ENCODE results near the gene ZFAND3.
"Not testable (repeated sequence)": the region's sequence is repeated elsewhere in the genome, so short reads cannot be mapped to it uniquely, and the experiment has no call there.

Gene ZFAND3

GRCh38 chr6:37940074-37940847 is 120.7 kb downstream of the ZFAND3 start:
- no peak for DNase-seq

GRCh38 chr6:37941871-37942270 is 122.3 kb downstream of the ZFAND3 start:
- no peak for DNase-seq

DNA sequence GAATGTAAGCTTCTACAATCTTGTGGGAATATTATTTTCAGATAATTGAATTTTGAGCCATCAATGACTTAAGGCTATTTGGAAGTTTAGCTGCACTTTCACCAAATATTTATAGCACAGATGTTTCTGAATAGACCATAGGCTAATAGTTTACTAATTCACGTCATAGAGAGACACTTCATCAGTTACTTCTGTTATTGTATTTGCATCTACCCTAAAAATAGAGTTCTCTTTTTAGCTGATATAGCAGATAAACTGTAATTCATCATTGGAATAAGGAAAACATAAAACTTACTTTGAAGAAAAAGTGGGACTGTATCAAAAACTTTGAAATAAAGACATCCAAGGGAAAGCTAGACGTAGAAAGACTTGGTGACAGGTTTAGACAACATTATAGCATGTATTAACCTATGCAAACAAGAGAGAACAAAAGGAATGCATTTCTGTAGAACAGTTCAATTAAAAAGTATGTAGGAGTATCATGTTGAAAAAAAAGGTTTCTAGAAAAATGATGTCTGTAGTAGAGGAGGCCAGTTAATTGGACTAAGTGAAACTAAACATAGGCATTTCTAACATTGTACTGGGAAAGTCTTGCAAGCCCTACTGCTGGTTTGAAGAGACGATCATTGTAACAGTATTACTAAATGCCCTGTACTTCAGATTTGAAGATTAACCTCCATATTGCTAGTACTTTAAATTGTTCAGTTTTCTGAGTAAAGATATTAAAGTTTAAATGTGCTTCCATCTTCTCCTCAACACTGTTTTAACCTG is 123.3 kb downstream of the ZFAND3 start:
- DNase-seq, result no peak

DNA sequence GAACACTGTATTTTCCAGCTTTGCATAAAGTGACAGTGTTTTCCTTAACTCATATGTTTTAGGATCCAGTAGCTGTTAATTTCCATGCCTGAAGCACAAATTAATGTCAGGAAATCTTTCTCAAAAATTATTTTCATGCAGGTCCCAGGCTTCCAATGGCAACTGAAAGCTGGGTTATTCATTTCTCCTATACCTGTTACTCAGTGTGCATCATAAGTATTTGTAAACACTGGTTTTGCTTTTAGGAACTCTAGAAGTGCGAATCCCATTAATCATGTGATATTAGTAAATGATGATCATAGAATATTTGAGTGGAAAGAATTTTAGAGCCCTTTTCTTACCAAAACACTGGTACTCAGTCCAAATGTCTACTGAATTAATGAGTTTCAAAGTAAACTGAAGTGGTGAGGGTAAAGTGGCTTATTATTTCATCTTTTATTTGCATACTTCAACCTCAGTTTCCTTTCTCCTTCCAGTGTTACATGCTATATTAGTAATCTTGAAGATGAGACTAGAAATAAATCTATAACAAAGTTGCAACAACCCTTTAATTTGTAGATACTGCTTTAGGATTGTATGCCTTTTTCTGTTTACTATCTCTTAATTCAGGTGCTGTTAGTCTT is 124.0 kb downstream of the ZFAND3 start:
- DNase-seq, result peak; percentile 10

DNA sequence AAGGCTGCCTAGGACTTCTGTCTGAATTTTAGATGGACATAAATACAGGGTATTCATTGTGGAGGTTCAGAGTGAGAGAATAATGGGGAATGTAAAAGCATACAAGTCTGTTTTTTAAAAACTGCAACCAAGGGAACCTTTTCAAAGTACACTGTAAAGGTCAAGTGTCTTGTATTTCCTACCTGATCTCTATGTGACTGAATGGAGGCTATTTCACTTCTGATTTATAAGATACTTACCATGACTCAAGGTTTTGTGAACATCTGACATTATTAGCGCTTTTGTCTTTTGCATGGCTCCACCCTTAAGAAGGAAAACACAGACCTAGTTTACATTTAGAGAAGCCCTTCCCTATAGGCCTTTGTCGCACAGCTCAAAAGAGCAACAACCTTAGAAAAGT is 126.5 kb downstream of the ZFAND3 start:
- no peak for DNase-seq

DNA sequence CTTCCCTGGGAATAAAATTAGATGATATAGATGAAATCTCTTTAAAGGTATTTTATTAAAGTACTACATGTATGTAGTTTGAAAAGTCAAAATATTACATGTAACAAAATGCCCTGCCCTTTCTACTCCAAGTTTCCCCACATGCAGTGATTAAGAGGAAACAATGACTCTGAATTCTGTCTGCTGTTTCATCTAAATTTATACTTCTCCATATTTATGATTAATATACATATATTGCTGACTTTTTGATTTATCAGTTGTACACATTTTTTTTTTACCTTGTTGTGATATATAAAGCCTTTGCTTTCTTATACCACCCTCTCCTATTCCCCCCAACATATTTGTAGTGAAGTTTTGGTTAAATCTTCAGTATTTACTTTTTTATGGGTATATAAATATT is 127.9 kb downstream of the ZFAND3 start:
- no peak for DNase-seq

DNA sequence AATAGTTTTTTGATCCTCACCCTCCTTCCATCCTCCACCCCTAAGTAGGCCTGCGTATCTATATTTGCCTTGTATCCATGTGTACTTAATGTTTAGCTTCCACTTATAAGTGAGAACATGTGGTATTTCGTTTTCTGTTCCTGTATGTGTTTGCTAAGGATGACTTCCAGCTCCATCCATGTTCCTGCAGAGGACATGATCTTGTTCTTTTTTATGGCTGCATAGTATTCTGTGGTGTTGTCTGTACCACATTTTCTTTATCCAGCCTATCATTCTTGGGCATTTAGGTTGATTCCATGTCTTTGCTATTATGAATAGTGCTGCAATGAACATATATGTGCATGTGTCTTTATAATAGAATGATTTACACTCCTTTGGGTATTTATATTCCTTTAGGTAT is 129.1 kb downstream of the ZFAND3 start:
- DNase-seq, result not testable (repeated sequence)

- DNase-seq, result no peak
These were observed 132.5 kb downstream of the ZFAND3 start for GRCh38 chr6:37952027-37952426.

- no peak for DNase-seq
These were observed 135.3 kb downstream of the ZFAND3 start for GRCh38 chr6:37954791-37955190.

DNA sequence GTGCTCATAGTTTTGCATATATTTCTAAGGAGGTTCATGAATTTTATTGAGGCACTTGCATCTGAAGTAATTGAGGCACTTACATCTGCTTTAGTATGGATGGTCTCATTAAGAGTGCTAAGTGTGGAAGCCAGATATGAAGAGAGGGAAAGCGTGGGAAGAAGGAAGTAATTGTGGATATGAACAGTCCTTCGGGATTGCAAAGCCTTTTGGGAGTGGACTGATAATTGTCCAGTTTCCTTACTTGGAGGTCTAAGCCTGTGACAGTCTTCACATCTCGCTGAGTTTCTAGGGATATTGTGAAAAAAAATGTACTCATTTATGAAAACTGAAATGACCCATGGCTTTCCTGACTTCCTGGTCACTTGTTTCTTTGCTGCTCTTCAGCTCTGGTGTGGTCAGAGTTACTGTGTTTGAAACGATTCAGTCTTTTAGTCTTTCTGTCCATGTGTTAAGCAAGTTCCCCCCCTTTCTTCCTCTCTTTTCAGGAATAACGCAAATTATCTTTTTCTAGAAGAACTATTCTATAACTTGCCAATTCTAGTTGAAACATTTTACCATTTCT is 137.3 kb downstream of the ZFAND3 start:
- no peak for DNase-seq

DNA sequence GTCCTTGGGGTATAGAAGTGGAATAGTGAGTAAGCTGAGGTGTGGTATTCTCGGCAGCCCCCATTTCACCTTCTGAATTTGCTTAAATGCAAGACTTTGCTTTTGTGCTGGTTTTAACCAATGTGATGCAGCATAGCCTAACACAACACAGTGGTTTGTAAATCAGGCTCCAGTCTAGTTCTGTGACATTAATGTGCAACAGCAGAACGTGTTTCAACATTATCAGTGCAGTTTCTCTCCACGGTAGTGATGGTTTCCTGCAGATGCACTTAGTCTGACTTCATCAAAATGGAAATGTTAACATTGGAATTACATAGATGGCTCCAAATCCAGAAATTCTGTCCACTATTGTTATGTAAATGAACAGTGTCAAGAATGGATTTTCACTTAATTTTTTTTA is 139.5 kb downstream of the ZFAND3 start:
- DNase-seq, result no peak

DNA sequence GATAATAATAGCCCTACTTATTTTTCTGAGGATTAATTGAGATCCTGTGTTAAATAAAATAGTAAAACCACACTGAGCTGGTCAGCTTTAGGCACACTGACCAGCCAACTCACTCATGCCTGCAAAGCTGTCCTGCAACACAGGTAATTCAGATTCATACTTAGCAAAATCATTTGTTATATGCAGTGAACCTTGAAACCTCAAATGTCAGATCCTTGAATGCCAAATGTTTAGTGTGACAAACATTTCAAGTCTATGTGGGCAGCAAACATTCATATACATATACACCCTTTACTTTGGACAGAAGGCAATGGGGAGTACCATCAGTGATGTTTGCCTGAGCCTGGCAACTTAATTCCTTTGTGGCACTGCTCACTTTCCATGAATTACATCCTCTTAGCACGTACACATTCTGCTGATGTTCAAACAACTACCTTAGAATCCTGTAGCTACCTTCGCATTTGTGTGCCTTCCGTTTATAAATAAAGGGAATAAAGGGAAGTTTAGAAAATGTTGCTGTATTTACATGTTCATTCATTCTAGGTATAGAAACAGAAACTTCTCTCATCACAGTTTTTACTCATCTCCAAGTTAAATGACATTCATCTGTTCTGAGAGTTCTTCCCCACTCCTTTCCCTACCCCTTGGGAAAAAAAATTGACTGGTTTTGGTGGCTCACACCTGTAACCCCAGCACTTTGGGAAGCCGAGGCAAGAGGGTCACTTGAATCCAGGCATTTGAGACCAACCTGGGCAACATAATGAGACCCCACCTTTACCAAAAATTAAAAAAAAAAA is 140.8 kb downstream of the ZFAND3 start:
- DNase-seq, result peak; percentile 5

GRCh38 chr6:37962481-37963080 is 143.1 kb downstream of the ZFAND3 start:
- not testable (repeated sequence) for DNase-seq

DNA sequence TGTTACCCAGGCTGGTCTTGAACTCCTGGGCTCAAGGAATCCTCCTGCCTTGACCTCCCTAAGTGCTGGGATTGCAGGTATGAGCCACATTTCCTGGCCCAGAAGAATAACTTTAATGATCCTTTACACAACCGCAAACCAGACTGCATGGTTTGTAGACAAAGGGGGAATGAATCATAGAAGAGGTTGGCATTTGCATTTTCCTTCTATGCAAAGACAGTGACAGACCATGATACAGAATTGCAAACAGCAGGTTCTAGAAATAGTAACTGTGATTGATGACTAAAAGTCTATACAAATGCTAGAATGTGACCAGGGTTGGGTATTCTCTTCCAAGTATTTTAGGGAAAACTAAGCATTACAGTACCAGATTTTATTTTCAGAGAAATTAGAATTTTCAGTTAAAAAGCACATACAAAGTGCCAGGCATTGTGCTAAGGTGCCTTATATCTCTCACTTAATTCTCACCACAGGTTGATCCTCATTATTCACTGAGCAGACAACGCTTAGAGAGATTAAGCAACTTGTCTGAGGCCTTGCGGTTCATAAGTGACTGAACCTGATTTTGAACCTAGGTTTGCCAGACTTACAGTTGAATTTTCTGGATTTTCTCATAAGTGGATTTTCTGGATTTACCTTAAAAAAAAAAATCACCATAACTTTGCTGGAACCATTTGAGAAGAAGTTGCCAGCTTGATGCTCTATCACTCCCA is 146.6 kb downstream of the ZFAND3 start:
- no peak for DNase-seq

DNA sequence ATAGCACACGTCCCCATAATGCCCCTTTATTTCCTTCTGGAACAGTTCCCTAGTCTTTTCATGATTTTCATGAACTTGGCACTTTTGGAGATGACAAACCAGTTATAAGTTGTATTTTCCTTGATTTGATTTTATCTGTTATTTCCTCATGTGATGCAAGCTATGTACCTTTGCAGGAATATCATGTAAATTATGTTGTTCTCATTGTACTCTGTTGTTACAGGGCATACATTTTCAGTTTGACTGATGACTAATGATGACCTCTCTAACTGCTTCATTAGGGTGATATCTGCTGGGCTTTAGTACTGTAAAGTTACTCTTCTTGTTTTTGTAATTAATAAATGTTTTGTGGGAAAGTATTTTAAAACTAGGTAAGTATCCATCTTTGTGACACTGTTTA is 147.3 kb downstream of the ZFAND3 start:
- no peak for DNase-seq

GRCh38 chr6:37967651-37968050 is 148.1 kb downstream of the ZFAND3 start:
- DNase-seq, result no peak

- no peak for DNase-seq
These were observed 151.7 kb downstream of the ZFAND3 start for GRCh38 chr6:37971266-37971665.

GRCh38 chr6:37971711-37972390 is 152.3 kb downstream of the ZFAND3 start:
- DNase-seq, result no peak

DNA sequence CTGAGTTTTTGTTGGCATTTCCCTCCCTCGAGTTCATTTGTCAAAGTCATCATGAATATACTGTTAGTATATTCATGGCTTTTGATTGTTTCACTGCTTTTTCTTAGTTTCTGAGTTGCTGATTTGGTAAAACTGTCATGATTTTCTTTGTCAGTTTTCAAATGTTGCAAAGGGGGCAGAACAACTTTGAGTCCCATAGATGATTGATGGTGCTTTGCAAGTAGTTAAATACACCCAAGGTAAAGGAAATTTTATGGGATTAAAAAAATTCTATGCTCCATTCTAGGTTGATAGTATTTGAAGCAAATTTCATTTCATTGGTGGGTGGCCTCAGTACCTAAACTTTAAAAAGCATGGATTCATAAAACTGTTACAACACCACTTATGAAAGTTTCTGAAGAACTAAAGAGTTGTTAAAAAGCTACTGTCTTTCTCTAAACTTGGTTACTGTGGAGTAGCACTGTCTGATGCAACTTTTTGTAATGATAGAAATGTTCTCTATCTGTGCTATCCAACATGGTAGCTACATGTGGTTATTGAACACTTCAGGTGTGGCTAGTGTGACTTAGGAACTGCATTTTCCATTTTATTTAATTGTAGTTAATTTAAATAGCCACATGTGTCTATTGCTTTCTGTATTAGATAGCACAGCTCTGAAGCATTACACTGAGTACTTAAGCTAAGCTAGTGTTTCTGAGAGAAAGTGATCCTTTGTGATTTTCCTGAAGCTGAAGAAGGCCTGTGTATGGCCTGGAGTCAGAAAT is 153.6 kb downstream of the ZFAND3 start:
- no peak for DNase-seq

- no peak for DNase-seq
These were observed 154.9 kb downstream of the ZFAND3 start for GRCh38 chr6:37974381-37974780.
